ENCODE results near the gene NR2F6. TPM values are rescaled to one million over a fixed set of nuclear protein-coding genes. Genes with fewer than 3 reads are reported as not detected.

NR2F6 gene
- polyA plus RNA-seq, 1 donor, result 36.0 TPM

Other genes starting within 250 kb of the NR2F6 start
- gene CPAMD8, start 219.1 kb downstream of the NR2F6 start, polyA plus RNA-seq (ENCODE audit: insufficient read length), result 4.2 TPM
- 8.4 TPM for gene HAUS8, start 170.5 kb downstream of the NR2F6 start, polyA plus RNA-seq (ENCODE audit: insufficient read length)
- 40.1 TPM for gene MYO9B, start 170.1 kb downstream of the NR2F6 start, polyA plus RNA-seq (ENCODE audit: insufficient read length)
- gene USE1, start 30.6 kb downstream of the NR2F6 start, polyA plus RNA-seq (ENCODE audit: insufficient read length), result 35.1 TPM
- 8.2 TPM for gene OCEL1, start 19.7 kb downstream of the NR2F6 start, polyA plus RNA-seq (ENCODE audit: insufficient read length)
- 8.8 TPM for gene USHBP1, start 18.8 kb upstream of the NR2F6 start, polyA plus RNA-seq (ENCODE audit: insufficient read length)
- gene BABAM1, start 21.5 kb upstream of the NR2F6 start, polyA plus RNA-seq (ENCODE audit: insufficient read length), result 105 TPM
- 1.6 TPM for gene ANKLE1, start 36.0 kb upstream of the NR2F6 start, polyA plus RNA-seq (ENCODE audit: insufficient read length)
- gene ABHD8, start 57.5 kb upstream of the NR2F6 start, polyA plus RNA-seq (ENCODE audit: insufficient read length), result 8.5 TPM
- gene MRPL34, start 60.0 kb upstream of the NR2F6 start, polyA plus RNA-seq (ENCODE audit: insufficient read length), result 37.1 TPM
- 37.7 TPM for gene DDA1, start 63.6 kb upstream of the NR2F6 start, polyA plus RNA-seq (ENCODE audit: insufficient read length)
- 8.4 TPM for gene ANO8, start 88.9 kb upstream of the NR2F6 start, polyA plus RNA-seq (ENCODE audit: insufficient read length)
- 14.2 TPM for gene GTPBP3, start 91.6 kb upstream of the NR2F6 start, polyA plus RNA-seq (ENCODE audit: insufficient read length)
- gene PLVAP, start 131.4 kb upstream of the NR2F6 start, polyA plus RNA-seq (ENCODE audit: insufficient read length), result 68.7 TPM
- gene CCDC194, start 148.3 kb upstream of the NR2F6 start, polyA plus RNA-seq (ENCODE audit: insufficient read length), result not detected
- 11.4 TPM for gene BST2, start 159.7 kb upstream of the NR2F6 start, polyA plus RNA-seq (ENCODE audit: insufficient read length)
- gene MVB12A, start 174.1 kb upstream of the NR2F6 start, polyA plus RNA-seq (ENCODE audit: insufficient read length), result 34.9 TPM
- gene TMEM221, start 202.7 kb upstream of the NR2F6 start, polyA plus RNA-seq (ENCODE audit: insufficient read length), result 1.5 TPM
- not detected for gene NXNL1, start 215.0 kb upstream of the NR2F6 start, polyA plus RNA-seq (ENCODE audit: insufficient read length)
- 23.4 TPM for gene SLC27A1, start 224.6 kb upstream of the NR2F6 start, polyA plus RNA-seq (ENCODE audit: insufficient read length)

All from hindlimb muscle (tissue), 1 donor.